Neural crest cell (in vitro differentiated cells): ENCODE data around the gene TEX28. TPM values are rescaled to one million over a fixed set of nuclear protein-coding genes. Genes with fewer than 3 reads are reported as not detected.
"Not testable (repeated sequence)": the region's sequence is repeated elsewhere in the genome, so short reads cannot be mapped to it uniquely, and the experiment has no call there.

Experiments
- DNase-seq: peaks from one replicate; pipeline ENCODE4 v3.0.0; 2021; ENCODE audit warnings: low read depth, mixed read lengths, low spot score
- H3K27ac Mint-ChIP-seq: one replicate; pipeline ENCODE4 v1.8.0; 2021; ENCODE audit warnings: mild to moderate bottlenecking, mixed read lengths; ENCODE audit not compliant: unreplicated experiment
- H3K27me3 Mint-ChIP-seq: 2 replicates; pipeline ENCODE4 v1.8.0; 2021; ENCODE audit warnings: low read depth, mild to moderate bottlenecking, mixed read lengths
- H3K36me3 Mint-ChIP-seq: 2 replicates; pipeline ENCODE4 v1.8.0; 2021; ENCODE audit warnings: low read depth, mild to moderate bottlenecking, mixed read lengths
- H3K4me1 Mint-ChIP-seq: 2 replicates; pipeline ENCODE4 v1.8.0; 2021; ENCODE audit warnings: mixed read lengths
- H3K4me3 Mint-ChIP-seq: one replicate; pipeline ENCODE4 v1.8.0; 2021; ENCODE audit warnings: mild to moderate bottlenecking, mixed read lengths
- H3K9me3 Mint-ChIP-seq: 2 replicates; pipeline ENCODE4 v1.8.0; 2021; ENCODE audit warnings: mixed read lengths
- total RNA-seq: library from RNA; stranded (reverse); gene quantifications from 2 replicates; pipeline ENCODE4 v1.2.1, GENCODE V29; 2021

The TEX28 gene
- total RNA-seq, 1 donor from 2014 or later, result not detected

- H3K9me3 Mint-ChIP-seq, H3K27me3 Mint-ChIP-seq, H3K27ac Mint-ChIP-seq, H3K4me1 Mint-ChIP-seq, H3K36me3 Mint-ChIP-seq, H3K4me3 Mint-ChIP-seq, DNase-seq: not testable (repeated sequence)
These were observed 25.7 kb downstream of the TEX28 start for GRCh38 chrX:154269245-154269644.

GRCh38 chrX:154263072-154263471, 31.9 kb downstream of the TEX28 start:
- not testable (repeated sequence) for H3K27me3 Mint-ChIP-seq, DNase-seq, H3K27ac Mint-ChIP-seq, H3K36me3 Mint-ChIP-seq, H3K4me1 Mint-ChIP-seq, H3K4me3 Mint-ChIP-seq, H3K9me3 Mint-ChIP-seq

GRCh38 chrX:154258711-154259110, 36.2 kb downstream of the TEX28 start:
- H3K9me3 Mint-ChIP-seq, H3K4me3 Mint-ChIP-seq, H3K36me3 Mint-ChIP-seq, H3K27me3 Mint-ChIP-seq, H3K4me1 Mint-ChIP-seq, H3K27ac Mint-ChIP-seq, DNase-seq: not testable (repeated sequence)

GRCh38 chrX:154257282-154257681, 37.6 kb downstream of the TEX28 start, which contains the start of gene OPN1MW3:
TSS of gene OPN1MW3 (plus strand) at chrX:154257582. CDS start at chrX:154257620, 38 bp downstream.
- not testable (repeated sequence) for DNase-seq, H3K4me3 Mint-ChIP-seq

GRCh38 chrX:154248076-154248475, 46.8 kb downstream of the TEX28 start:
- not testable (repeated sequence) for DNase-seq, H3K9me3 Mint-ChIP-seq, H3K27ac Mint-ChIP-seq, H3K36me3 Mint-ChIP-seq, H3K27me3 Mint-ChIP-seq, H3K4me3 Mint-ChIP-seq, H3K4me1 Mint-ChIP-seq

More at GRCh38 chrX:154257282-154257681, 37.6 kb downstream of the TEX28 start, which contains the start of gene OPN1MW3:
- H3K36me3 Mint-ChIP-seq, H3K9me3 Mint-ChIP-seq, H3K4me1 Mint-ChIP-seq, H3K27ac Mint-ChIP-seq, H3K27me3 Mint-ChIP-seq: not testable (repeated sequence)

- H3K9me3 Mint-ChIP-seq, H3K27me3 Mint-ChIP-seq, H3K27ac Mint-ChIP-seq, H3K36me3 Mint-ChIP-seq, DNase-seq, H3K4me1 Mint-ChIP-seq, H3K4me3 Mint-ChIP-seq: not testable (repeated sequence)
These were observed 47.4 kb downstream of the TEX28 start for GRCh38 chrX:154247377-154248045.

- H3K4me1 Mint-ChIP-seq, H3K27me3 Mint-ChIP-seq, DNase-seq, H3K4me3 Mint-ChIP-seq, H3K27ac Mint-ChIP-seq, H3K9me3 Mint-ChIP-seq, H3K36me3 Mint-ChIP-seq: not testable (repeated sequence)
These were observed 54.9 kb downstream of the TEX28 start for GRCh38 chrX:154239982-154240503.

GRCh38 chrX:154238939-154239559, 55.9 kb downstream of the TEX28 start:
- H3K27ac Mint-ChIP-seq, H3K27me3 Mint-ChIP-seq, H3K9me3 Mint-ChIP-seq, H3K36me3 Mint-ChIP-seq, DNase-seq, H3K4me1 Mint-ChIP-seq, H3K4me3 Mint-ChIP-seq: not testable (repeated sequence)

GRCh38 chrX:154233620-154234019, 61.3 kb downstream of the TEX28 start:
- not testable (repeated sequence) for H3K27ac Mint-ChIP-seq, H3K4me1 Mint-ChIP-seq, H3K4me3 Mint-ChIP-seq, H3K36me3 Mint-ChIP-seq, DNase-seq, H3K9me3 Mint-ChIP-seq, H3K27me3 Mint-ChIP-seq

- not testable (repeated sequence) for H3K4me3 Mint-ChIP-seq, H3K4me1 Mint-ChIP-seq, H3K36me3 Mint-ChIP-seq, H3K27me3 Mint-ChIP-seq, H3K27ac Mint-ChIP-seq, H3K9me3 Mint-ChIP-seq, DNase-seq
These were observed 63.5 kb downstream of the TEX28 start for GRCh38 chrX:154231443-154231842.

GRCh38 chrX:154226706-154227105, 68.2 kb downstream of the TEX28 start:
- H3K4me3 Mint-ChIP-seq, DNase-seq, H3K27ac Mint-ChIP-seq, H3K9me3 Mint-ChIP-seq, H3K27me3 Mint-ChIP-seq, H3K36me3 Mint-ChIP-seq, H3K4me1 Mint-ChIP-seq: not testable (repeated sequence)

- not testable (repeated sequence) for H3K36me3 Mint-ChIP-seq, H3K4me3 Mint-ChIP-seq, H3K9me3 Mint-ChIP-seq, H3K27ac Mint-ChIP-seq, H3K27me3 Mint-ChIP-seq, H3K4me1 Mint-ChIP-seq, DNase-seq
These were observed 69.6 kb downstream of the TEX28 start for GRCh38 chrX:154225292-154225691.
